ENCODE measurements around the gene REXO1. TPM values are rescaled to one million over a fixed set of nuclear protein-coding genes. Genes with fewer than 3 reads are reported as not detected.

REXO1 gene
- total RNA-seq, 2 experiments from 2014 or later: 47.9 to 52.9 TPM

DNA sequence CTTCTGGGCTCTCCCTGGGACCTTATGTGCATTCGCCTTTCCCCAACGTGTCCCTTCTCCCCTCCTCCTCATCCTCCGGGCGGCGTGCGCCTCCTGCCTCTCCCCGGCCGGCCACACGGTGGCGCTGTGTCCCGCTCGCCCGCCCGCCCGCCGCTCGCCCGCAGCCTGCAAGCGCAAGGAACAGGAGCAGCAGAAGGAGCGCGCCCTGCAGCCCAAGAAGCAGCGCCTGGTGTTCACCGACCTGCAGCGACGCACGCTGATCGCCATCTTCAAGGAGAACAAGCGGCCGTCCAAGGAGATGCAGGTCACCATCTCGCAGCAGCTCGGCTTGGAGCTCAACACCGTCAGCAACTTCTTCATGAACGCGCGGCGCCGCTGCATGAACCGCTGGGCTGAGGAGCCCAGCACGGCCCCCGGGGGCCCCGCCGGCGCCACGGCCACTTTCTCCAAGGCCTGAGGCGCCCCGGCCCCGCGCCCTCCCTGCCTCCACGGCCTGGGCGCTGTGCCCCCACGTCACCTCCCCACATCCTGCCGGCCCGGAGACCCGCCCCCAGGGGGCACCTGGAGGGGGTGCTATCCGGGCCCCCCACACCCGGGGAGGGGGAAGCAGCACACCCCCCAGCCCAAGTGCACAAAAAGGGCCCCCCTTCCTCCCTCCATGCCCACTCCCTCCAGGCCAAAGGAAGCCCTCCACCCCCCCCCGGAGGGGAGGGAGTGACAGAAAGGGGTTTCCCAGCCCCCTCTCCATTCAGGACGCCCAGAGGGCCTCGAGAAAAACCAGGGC, 73.1 kb downstream of the REXO1 start:
- Mint-ChIP-seq H3K36me3 (ENCODE audit: low read depth) (peaks cover 9% of the 10 kb centered on the region), H3K4me1 (ENCODE audit: low read depth) (no peaks in the 10 kb centered on the region), H3K27me3 (ENCODE audit: low read depth) (peaks cover 53% of the 10 kb centered on the region), H3K27ac (no peak overlapping the region), H3K9me3 (ENCODE audit: insufficient read depth) (peaks cover 11% of the 10 kb centered on the region), H3K4me3 (no peak overlapping the region)
- ChIA-PET POLR2A (no interaction called here), CTCF (no interaction called here)
- DNase-seq: no peak
- ATAC-seq: no peak

DNA sequence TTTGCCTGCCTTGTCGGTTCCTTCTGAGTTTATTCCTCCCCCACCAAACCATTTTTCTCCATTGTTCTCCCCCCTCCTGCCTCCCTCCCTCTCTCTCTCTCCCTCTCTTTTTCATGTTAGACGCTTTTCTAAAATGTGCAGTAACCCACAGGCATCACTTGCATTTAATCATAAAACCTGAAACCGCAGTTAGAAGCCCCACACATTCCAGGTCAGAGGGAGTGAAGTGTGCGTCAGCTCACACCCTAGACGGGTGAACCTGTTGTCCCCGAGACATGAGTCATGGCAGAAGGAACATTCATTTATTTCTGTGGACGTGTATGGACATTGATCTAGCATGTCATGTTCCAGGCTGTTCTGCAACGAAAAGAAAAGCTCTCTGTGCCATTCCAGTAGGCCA, 75.1 kb downstream of the REXO1 start:
- Mint-ChIP-seq H3K36me3 (ENCODE audit: low read depth) (peaks cover 9% of the 10 kb centered on the region), H3K9me3 (ENCODE audit: insufficient read depth) (peaks cover 11% of the 10 kb centered on the region), H3K27ac (no peak overlapping the region), H3K4me1 (ENCODE audit: low read depth) (no peaks in the 10 kb centered on the region), H3K27me3 (ENCODE audit: low read depth) (peaks cover 50% of the 10 kb centered on the region), H3K4me3 (no peak overlapping the region)
- DNase-seq: no peak
- POLR2A ChIA-PET: no interaction called here
- CTCF ChIA-PET: interaction anchor here (1.0 to 3.3 kb wide), 3 partner anchors 9 to 101 kb away, joined by 3 to 11 read pairs (median 4); no protein-coding TSS in a partner anchor
- no peak for ATAC-seq

DNA sequence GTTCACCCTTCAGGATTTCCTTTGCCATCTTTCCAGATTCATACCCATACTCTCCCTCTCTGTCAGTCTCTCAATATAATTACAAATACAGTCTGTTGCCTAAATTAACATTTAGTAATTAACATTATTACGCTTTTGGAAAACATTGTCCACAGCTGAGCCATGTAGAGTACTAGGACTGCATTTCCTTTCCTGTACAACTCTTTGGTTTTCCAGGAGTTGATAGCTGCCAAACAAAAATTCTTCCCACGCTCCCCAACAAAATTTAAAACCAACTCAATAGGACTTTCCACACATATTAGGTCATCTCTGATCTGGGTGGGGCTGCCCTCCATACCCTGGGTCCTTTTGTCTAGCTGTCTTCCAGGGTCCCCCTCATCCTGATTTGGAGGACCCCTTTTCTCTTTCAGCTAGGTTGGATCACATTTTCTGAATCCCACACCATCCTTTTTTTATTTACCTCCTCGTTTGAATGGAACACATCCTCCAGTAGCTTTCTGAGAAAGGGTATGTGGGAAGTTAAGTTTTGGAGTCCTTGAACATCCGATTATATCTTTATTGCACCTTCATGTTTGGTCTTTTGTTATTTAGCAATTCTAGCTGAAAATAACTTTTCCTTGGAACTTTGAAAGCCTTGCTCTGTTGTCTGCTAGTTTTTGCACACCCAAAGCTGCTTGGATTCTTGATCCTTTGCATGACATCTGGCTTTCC, 77.3 kb downstream of the REXO1 start:
- peaks cover 49% of the 10 kb centered on the region for H3K27me3 Mint-ChIP-seq (ENCODE audit: low read depth)
- ATAC-seq: no peak
- ChIA-PET POLR2A (interaction anchor here (0.6 kb wide), 1 partner anchor 22 kb away, joined by 3 read pairs; no protein-coding TSS in a partner anchor), CTCF (interaction anchor here (1.1 to 3.4 kb wide), 6 partner anchors 10 to 225 kb away, joined by 3 to 17 read pairs (median 8); no protein-coding TSS in a partner anchor)
- peaks cover 5% of the 10 kb centered on the region for H3K36me3 Mint-ChIP-seq (ENCODE audit: low read depth)
- H3K9me3 Mint-ChIP-seq (ENCODE audit: insufficient read depth): peaks cover 11% of the 10 kb centered on the region
- H3K4me3 Mint-ChIP-seq: no peak overlapping the region
- no peak for DNase-seq
- no peak overlapping the region for H3K27ac Mint-ChIP-seq
- H3K4me1 Mint-ChIP-seq (ENCODE audit: low read depth): no peaks in the 10 kb centered on the region

DNA sequence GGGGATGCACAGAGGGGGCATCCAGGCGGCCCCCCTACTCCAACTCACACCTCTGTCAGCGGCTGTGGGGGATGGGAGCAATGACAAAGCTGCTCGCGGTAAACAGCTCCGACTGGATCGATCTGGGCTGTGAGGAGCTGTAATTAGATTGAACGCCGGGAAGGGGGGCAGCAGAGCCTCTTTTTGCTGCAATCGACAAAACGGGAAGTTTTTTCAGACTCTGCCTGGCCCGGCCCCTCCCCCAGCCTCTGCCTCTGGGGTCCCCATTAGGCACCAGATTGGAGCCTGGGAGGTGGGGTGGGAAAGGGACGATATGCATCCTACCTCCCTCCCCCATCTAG, 78.7 kb downstream of the REXO1 start:
- Mint-ChIP-seq H3K4me1 (ENCODE audit: low read depth) (no peaks in the 10 kb centered on the region), H3K4me3 (no peak overlapping the region), H3K27me3 (ENCODE audit: low read depth) (peaks cover 60% of the 10 kb centered on the region), H3K36me3 (ENCODE audit: low read depth) (peaks cover 5% of the 10 kb centered on the region), H3K9me3 (ENCODE audit: insufficient read depth) (peaks cover 11% of the 10 kb centered on the region), H3K27ac (no peak overlapping the region)
- ATAC-seq (no peak), DNase-seq (no peak)
- CTCF ChIA-PET: interaction anchor here (2.3 to 3.4 kb wide), 2 partner anchors 11 to 57 kb away, joined by 8 to 17 read pairs; no protein-coding TSS in a partner anchor
- POLR2A ChIA-PET: no interaction called here

DNA sequence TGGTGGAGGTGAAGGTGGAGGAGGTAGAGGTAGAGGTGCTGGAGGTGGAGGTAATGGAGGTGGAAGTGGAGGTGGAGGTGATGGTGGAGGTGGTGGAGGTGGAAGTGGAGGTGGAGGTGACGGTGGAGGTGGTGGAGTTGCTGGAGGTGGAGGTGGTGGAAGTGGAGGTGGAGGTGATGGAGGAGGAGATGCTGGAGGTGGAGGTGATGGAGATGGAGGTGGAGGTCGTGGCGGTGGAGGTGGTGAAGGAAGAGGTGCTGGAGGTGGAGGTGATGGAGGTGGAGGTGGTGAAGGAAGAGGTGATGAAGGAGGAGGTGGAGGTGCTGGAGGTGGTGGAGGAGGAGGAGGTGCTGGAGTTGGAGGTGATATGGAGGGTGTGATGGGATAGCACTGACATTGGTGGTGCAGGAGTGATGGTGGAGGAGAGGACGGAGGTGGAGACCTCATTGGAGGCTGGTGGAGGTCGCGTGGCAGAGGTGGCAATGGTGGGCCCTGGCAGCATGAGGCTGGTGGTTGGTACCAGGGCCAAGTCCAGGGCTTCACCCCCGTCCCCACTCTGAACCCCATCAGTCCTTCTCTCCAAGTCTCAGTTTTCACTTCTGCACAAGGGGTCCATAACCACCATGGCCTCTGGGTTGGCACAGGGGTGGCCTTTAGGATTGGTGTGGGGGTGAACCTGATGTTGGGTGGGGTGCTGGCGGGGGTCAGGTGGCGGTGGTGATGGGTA, 79.2 kb downstream of the REXO1 start:
- ChIA-PET CTCF (interaction anchor here (0.7 to 3.4 kb wide), 2 partner anchors 9 to 12 kb away, joined by 3 to 17 read pairs; no protein-coding TSS in a partner anchor), POLR2A (no interaction called here)
- Mint-ChIP-seq H3K27ac (no peak overlapping the region), H3K9me3 (ENCODE audit: insufficient read depth) (peaks cover 11% of the 10 kb centered on the region), H3K4me3 (no peak overlapping the region), H3K27me3 (ENCODE audit: low read depth) (peaks cover 60% of the 10 kb centered on the region), H3K4me1 (ENCODE audit: low read depth) (no peaks in the 10 kb centered on the region), H3K36me3 (ENCODE audit: low read depth) (peaks cover 5% of the 10 kb centered on the region)
- ATAC-seq: no peak
- DNase-seq: no peak

DNA sequence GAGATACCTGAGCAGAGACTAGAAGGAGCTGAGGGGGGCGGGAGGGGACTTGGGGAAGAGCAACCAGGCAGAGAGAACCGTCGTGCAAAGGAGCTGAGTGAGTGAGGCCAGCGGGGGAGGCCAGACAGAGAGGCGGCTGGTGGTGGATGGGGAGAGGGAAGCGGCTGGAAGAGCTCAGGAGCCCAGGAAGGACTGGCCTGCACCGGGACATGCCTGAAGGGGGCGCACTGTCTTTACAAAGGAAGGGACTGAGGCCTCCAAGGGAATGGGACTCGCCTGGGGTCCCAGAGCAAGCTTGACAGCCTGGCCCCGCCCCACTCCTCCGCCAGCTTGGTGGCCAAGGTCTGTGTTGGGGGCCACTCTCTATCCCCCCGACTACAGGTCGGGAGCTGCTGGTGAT, 80.0 kb downstream of the REXO1 start:
- ChIA-PET POLR2A (no interaction called here), CTCF (interaction anchor here (0.7 kb wide), 1 partner anchor 9 kb away, joined by 3 read pairs; no protein-coding TSS in a partner anchor)
- H3K36me3 Mint-ChIP-seq (ENCODE audit: low read depth): peaks cover 5% of the 10 kb centered on the region

DNA sequence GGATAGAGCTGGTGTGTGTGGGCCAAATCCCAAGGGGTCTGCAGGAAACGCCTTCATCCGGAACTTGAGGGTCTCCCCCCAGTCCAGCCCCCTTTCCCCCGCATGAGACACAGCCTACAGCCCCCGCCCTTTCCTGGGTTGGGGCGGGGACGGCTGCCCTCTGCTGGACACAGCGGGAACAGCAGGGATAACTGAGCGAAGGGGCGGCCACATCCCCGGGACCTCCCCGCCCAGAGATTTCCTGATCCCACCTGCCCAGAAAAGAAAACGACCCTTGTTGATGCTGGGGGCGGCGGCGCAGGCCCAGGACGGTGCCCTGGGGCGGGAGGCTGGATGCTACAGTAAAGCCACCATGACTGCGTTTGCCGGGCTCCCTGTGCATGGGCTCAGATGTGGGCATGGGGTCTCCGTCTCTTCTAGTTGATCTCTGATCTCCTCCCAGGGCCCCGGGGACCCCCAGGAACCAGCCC, 80.8 kb downstream of the REXO1 start:
- H3K27ac Mint-ChIP-seq: no peak overlapping the region
- no peaks in the 10 kb centered on the region for H3K4me1 Mint-ChIP-seq (ENCODE audit: low read depth)
- peaks cover 64% of the 10 kb centered on the region for H3K27me3 Mint-ChIP-seq (ENCODE audit: low read depth)
- peaks cover 11% of the 10 kb centered on the region for H3K9me3 Mint-ChIP-seq (ENCODE audit: insufficient read depth)
- peaks cover 5% of the 10 kb centered on the region for H3K36me3 Mint-ChIP-seq (ENCODE audit: low read depth)
- no peak overlapping the region for H3K4me3 Mint-ChIP-seq
- ChIA-PET POLR2A (no interaction called here), CTCF (interaction anchor here (1.2 to 1.5 kb wide), 4 partner anchors 14 to 221 kb away, joined by 3 to 9 read pairs (median 6); no protein-coding TSS in a partner anchor)
- peak; percentile 63 for DNase-seq
- peak; percentile 69 for ATAC-seq

More for the DNA sequence above, 80.0 kb downstream of the REXO1 start:
- H3K27ac Mint-ChIP-seq: no peak overlapping the region
- ATAC-seq (no peak), DNase-seq (no peak)
- H3K4me3 Mint-ChIP-seq: no peak overlapping the region
- H3K9me3 Mint-ChIP-seq (ENCODE audit: insufficient read depth): peaks cover 11% of the 10 kb centered on the region
- H3K4me1 Mint-ChIP-seq (ENCODE audit: low read depth): no peaks in the 10 kb centered on the region
- peaks cover 64% of the 10 kb centered on the region for H3K27me3 Mint-ChIP-seq (ENCODE audit: low read depth)

DNA sequence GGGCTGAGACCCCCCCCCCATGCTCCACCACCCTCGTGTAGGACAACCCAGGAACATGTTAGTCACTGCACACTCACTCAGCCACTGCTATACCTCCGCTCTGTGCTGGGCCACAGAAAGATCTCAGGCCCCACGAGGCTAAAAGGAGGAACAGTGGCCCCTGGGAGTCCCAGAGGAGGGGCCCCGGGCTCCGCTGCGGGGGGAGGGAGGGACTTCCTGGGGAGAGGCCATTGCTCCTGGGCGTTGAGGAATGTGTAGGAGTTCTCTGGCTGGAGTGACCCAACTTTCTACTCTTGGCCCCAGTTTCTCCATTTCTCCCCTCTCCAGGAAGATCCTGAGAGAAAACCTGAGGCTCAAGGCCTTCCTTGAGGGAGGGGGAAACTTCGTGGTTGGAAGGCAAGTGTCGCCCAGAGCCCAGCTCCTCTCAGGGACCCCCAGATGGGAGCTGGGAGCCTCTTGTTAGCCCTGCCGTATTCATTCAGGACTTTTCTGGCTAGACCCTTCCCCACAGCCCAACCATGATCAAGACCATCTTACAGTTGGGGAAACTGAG, 81.4 kb downstream of the REXO1 start:
- ChIA-PET POLR2A (no interaction called here), CTCF (interaction anchor here (0.7 to 1.5 kb wide), 6 partner anchors 14 to 221 kb away, joined by 3 to 9 read pairs (median 6); no protein-coding TSS in a partner anchor)
- peaks cover 11% of the 10 kb centered on the region for H3K9me3 Mint-ChIP-seq (ENCODE audit: insufficient read depth)

DNA sequence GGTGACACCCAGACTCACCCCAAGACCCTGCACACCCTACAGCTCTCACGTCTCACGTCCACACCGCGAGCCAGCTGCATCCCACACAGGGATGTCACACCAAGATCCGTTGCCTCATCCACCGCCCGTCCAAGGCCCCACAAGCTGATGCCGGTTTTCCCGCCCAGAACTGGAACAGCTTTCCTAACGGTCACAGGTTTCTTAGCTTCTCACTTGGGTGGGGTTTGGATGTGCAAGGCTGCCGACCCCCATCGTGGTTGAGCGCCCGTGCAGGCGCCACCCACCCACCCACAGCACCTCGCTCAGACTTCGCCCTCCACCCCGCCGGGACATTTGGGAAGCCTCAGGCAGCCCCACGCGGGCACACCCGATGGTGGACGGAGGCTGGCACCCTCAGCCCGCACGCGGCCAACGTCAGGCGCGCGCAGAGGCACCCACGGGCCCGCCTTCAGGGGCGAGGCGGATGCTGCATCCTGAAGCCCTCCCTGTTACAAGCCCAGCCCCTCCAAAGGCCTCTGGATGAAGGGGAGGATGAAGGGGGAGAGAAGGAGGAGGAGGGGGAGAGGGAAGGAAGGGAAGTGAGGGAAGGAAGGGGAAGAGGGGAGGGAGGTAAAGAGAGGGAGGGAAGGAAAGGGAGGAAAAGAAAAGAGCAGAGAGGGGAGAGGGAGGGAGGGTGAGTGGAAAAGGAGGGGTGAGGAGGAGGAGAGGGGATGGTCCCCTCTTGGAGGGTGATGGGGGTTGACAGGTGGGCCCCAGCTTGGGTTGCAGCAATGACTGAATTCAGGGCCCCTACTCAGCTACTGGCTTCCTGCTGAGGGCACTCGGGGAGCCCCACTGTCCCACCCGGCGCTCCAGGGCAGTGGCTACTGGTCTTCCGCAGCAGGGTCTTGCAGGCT, 82.1 kb downstream of the REXO1 start:
- no peak for DNase-seq
- peaks cover 2% of the 10 kb centered on the region for H3K4me1 Mint-ChIP-seq (ENCODE audit: low read depth)
- H3K9me3 Mint-ChIP-seq (ENCODE audit: insufficient read depth): peaks cover 7% of the 10 kb centered on the region
- ChIA-PET POLR2A (no interaction called here), CTCF (interaction anchor here (0.7 to 1.5 kb wide), 7 partner anchors 15 to 220 kb away, joined by 3 to 9 read pairs (median 5); no protein-coding TSS in a partner anchor)
- peaks cover 67% of the 10 kb centered on the region for H3K27me3 Mint-ChIP-seq (ENCODE audit: low read depth)
- no peak for ATAC-seq
- no peak overlapping the region for H3K4me3 Mint-ChIP-seq
- H3K27ac Mint-ChIP-seq: no peak overlapping the region
- H3K36me3 Mint-ChIP-seq (ENCODE audit: low read depth): peaks cover 4% of the 10 kb centered on the region

More for the DNA sequence above, 81.4 kb downstream of the REXO1 start:
- H3K4me3 Mint-ChIP-seq: no peak overlapping the region
- H3K4me1 Mint-ChIP-seq (ENCODE audit: low read depth): no peaks in the 10 kb centered on the region
- DNase-seq: no peak
- no peak for ATAC-seq
- peaks cover 63% of the 10 kb centered on the region for H3K27me3 Mint-ChIP-seq (ENCODE audit: low read depth)
- no peak overlapping the region for H3K27ac Mint-ChIP-seq
- peaks cover 5% of the 10 kb centered on the region for H3K36me3 Mint-ChIP-seq (ENCODE audit: low read depth)
